SK-N-MC (cell line): ENCODE results near the gene ZFTA.

ENCODE experiments used
- DNase-seq: peaks from one replicate; pipeline ENCODE4 v3.0.0-alpha.2; 2011; ENCODE audit warnings: low read depth, low spot score
- H3K27ac ChIP-seq: fragments of 200-600 bp; sonication (generic); 2 replicates; pipeline ENCODE4 v1.5.1; 2016; ENCODE audit warnings: mixed run types
- H3K36me3 ChIP-seq: fragments of 200-600 bp; sonication (generic); 2 replicates; pipeline ENCODE4 v1.6.1; 2017; ENCODE audit warnings: antibody characterized with exemption, low read length, mixed read lengths; ENCODE audit not compliant: insufficient read depth
- H3K4me3 ChIP-seq: fragments of 200-600 bp; sonication (generic); 2 replicates; pipeline ENCODE4 v1.5.1; 2016
- H3K9ac ChIP-seq: fragments of 200-600 bp; sonication (generic); 2 replicates; pipeline ENCODE4 v1.8.0; 2017; ENCODE audit warnings: mixed run types, mixed read lengths; ENCODE audit not compliant: insufficient read length
- H3K9me3 ChIP-seq: fragments of 200-600 bp; sonication (generic); 2 replicates; pipeline ENCODE4 v1.6.1; 2017; ENCODE audit warnings: low read depth, mild to moderate bottlenecking, antibody characterized with exemption, low read length, moderate library complexity, mixed read lengths
- EZH2 ChIP-seq: fragments of 200-600 bp; sonication (generic); IDR thresholded peaks from one replicate; pipeline ENCODE4 v1.6.1; 2017; ENCODE audit warnings: antibody characterized with exemption
- FOXP2 ChIP-seq: optimal IDR thresholded peaks from 2 replicates; pipeline ENCODE3; 2011; ENCODE audit warnings: mild to moderate bottlenecking, moderate library complexity; ENCODE audit not compliant: insufficient read depth; ENCODE audit errors: extremely low read length, control extremely low read depth
- POLR2AphosphoS5 ChIP-seq: IDR thresholded peaks from 2 replicates; pipeline ENCODE4 v1.6.1; 2012; ENCODE audit warnings: mild to moderate bottlenecking, low read depth, low read length, borderline replicate concordance

ZFTA gene

GRCh38 chr11:63745304-63746170, 23.0 kb downstream of the ZFTA start:
- TF ChIP-seq FOXP2 (no peak), EZH2 (no peak), POLR2AphosphoS5 (no peak)
- H3K9ac ChIP-seq: no peak overlapping the region
- peak overlapping the region; percentile 69; the same call in 1 of the 2 replicates for H3K27ac ChIP-seq
- peaks cover 29% of the 10 kb centered on the region for H3K36me3 ChIP-seq
- no peaks in the 10 kb centered on the region for H3K9me3 ChIP-seq
- DNase-seq: no peak
- no peak overlapping the region for H3K4me3 ChIP-seq

GRCh38 chr11:63738720-63739360, 29.7 kb downstream of the ZFTA start:
- no peak overlapping the region for H3K9ac ChIP-seq
- no peak for TF ChIP-seq POLR2AphosphoS5

GRCh38 chr11:63737718-63738117, 30.9 kb downstream of the ZFTA start:
- H3K27ac ChIP-seq: peak overlapping the region; percentile 48
- DNase-seq: no peak
- no peak for TF ChIP-seq FOXP2

More at GRCh38 chr11:63738720-63739360, 29.7 kb downstream of the ZFTA start:
- DNase-seq: peak; percentile 82
- Histone ChIP-seq H3K9me3 (no peaks in the 10 kb centered on the region), H3K36me3 (no peaks in the 10 kb centered on the region), H3K4me3 (peak overlapping the region; percentile 26; the same call in 1 of the 2 replicates), H3K27ac (peak overlapping the region; percentile 48; the same call in 1 of the 2 replicates)

GRCh38 chr11:63736864-63737263, 31.7 kb downstream of the ZFTA start:
- no peak for DNase-seq
- Histone ChIP-seq H3K27ac (no peak overlapping the region), H3K9me3 (no peaks in the 10 kb centered on the region), H3K4me3 (no peak overlapping the region), H3K9ac (no peak overlapping the region), H3K36me3 (no peaks in the 10 kb centered on the region)
- TF ChIP-seq EZH2: no peak
- no peak for TF ChIP-seq POLR2AphosphoS5
- no peak for TF ChIP-seq FOXP2

More at GRCh38 chr11:63737718-63738117, 30.9 kb downstream of the ZFTA start:
- H3K4me3 ChIP-seq: no peak overlapping the region
- no peak overlapping the region for H3K9ac ChIP-seq
- H3K9me3 ChIP-seq: no peaks in the 10 kb centered on the region
- H3K36me3 ChIP-seq: no peaks in the 10 kb centered on the region

GRCh38 chr11:63729326-63729725, 39.2 kb downstream of the ZFTA start:
- Histone ChIP-seq H3K36me3 (peaks cover 8% of the 10 kb centered on the region), H3K27ac (no peak overlapping the region), H3K9ac (no peak overlapping the region), H3K9me3 (no peaks in the 10 kb centered on the region), H3K4me3 (no peak overlapping the region)
- TF ChIP-seq POLR2AphosphoS5 (no peak), EZH2 (no peak), FOXP2 (no peak)
- DNase-seq: no peak

GRCh38 chr11:63720611-63721010, 48.0 kb downstream of the ZFTA start:
- Histone ChIP-seq H3K9ac (no peak overlapping the region), H3K9me3 (no peaks in the 10 kb centered on the region), H3K4me3 (no peak overlapping the region), H3K36me3 (peaks cover 30% of the 10 kb centered on the region), H3K27ac (no peak overlapping the region)
- DNase-seq: no peak
- TF ChIP-seq EZH2 (no peak), FOXP2 (no peak)

GRCh38 chr11:63719987-63720386, 48.6 kb downstream of the ZFTA start:
- H3K9me3 ChIP-seq: no peaks in the 10 kb centered on the region
- TF ChIP-seq FOXP2 (no peak), EZH2 (no peak), POLR2AphosphoS5 (no peak)
- H3K27ac ChIP-seq: no peak overlapping the region
- no peak overlapping the region for H3K4me3 ChIP-seq
- H3K36me3 ChIP-seq: peaks cover 36% of the 10 kb centered on the region
- DNase-seq: no peak
- no peak overlapping the region for H3K9ac ChIP-seq

- no peak for DNase-seq
These were observed 49.6 kb downstream of the ZFTA start for GRCh38 chr11:63719001-63719400.

More at GRCh38 chr11:63719001-63719400, 49.6 kb downstream of the ZFTA start:
- Histone ChIP-seq H3K36me3 (peaks cover 39% of the 10 kb centered on the region), H3K9ac (no peak overlapping the region), H3K4me3 (no peak overlapping the region), H3K9me3 (no peaks in the 10 kb centered on the region), H3K27ac (no peak overlapping the region)
- TF ChIP-seq EZH2 (no peak), FOXP2 (no peak), POLR2AphosphoS5 (no peak)
